ENCODE data around the gene ERBB4.
A peak's percentile ranks its signal among the peaks of the same experiment; 100 is the strongest.

Gene ERBB4

DNA sequence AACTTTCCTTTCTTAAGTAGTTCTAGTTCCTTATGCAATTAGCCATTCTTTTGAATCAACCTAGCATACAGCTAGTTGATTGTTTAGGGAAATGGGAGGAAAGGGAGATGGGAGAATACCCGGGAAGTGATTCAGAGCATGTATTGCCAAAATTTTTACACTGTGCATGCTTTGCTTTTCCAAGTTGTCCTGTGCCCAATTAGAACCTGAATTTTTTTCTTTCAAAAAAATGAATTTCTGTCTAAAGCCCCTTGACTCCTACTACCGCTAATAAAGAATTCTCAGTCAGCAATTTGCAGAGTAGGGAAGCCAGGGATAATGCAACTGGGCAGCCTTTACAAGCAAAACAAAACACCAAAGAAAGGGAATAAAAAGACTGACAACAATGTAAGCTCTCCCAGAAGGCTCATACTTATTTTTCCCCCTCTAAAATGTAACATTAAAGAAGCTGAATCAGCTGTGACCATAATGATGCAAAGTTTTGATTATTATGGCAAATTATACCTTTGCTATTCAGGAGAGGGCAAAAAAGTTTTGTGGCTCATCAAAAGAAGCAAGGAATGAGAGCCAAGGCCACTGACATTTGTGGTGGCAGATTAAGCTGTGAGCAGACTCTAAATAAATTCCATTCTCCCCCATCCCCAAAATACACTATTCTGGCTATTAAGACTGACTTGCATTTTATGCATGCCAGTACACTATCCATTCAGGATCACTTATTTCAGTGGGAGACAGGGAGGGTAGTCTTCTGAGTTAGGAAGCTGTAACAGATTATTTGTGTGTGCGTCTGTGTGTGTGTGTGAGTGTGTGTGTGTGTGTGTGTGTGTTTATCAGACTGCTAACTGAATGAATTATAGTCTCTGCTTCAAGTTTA is 174.3 kb downstream of the ERBB4 start:
- DNase-seq (ENCODE audit: low spot score): no peak
- FAIRE-seq: no peak

DNA sequence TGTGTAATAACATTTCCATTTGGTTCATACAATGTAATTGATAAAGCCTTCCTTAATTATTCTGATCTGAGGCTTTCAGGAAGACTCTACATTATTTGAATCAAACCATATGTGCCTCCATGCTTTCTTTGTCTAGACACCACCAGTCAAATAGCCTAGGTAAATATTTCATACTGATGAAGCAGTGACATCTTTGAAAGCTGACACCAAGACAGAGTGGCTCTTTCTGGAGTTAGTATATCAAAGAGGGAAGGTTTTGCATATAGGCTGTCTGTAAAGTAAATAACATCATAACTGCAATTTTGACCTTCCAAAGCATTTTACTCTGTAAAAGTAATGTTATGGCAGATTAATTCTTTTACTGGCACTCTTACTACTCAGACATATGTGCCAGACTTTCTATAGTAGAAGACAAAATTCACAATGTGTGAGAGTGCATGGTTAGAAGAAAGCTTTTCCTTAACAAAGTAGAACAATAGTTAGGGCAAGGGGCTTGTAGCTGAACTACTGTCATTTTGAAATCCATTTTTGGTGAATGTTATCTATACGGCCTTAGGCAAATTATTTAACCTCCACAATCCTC is 177.3 kb downstream of the ERBB4 start:
- DNase-seq (ENCODE audit: low spot score) (no peak), FAIRE-seq (no peak)

DNA sequence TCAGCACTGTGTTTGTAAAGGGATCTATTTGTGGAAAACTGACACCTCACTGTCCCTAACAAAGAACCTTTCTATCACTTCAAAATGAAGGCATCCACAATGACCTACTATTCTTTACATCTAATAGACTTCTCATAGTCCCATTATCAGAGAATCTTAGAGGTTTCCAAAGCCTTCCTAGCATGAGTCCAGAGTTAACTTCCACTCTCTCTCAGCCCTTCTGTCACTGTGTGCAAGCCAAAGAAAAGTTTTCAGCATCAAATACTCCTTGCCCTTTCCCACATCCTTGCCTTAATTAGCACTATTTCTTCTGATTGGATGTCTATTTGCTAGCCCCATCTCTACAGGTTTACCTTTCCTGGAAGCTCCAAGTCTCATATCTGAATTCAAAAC is 178.5 kb downstream of the ERBB4 start:
- FAIRE-seq (no peak), DNase-seq (ENCODE audit: low spot score) (no peak)

DNA sequence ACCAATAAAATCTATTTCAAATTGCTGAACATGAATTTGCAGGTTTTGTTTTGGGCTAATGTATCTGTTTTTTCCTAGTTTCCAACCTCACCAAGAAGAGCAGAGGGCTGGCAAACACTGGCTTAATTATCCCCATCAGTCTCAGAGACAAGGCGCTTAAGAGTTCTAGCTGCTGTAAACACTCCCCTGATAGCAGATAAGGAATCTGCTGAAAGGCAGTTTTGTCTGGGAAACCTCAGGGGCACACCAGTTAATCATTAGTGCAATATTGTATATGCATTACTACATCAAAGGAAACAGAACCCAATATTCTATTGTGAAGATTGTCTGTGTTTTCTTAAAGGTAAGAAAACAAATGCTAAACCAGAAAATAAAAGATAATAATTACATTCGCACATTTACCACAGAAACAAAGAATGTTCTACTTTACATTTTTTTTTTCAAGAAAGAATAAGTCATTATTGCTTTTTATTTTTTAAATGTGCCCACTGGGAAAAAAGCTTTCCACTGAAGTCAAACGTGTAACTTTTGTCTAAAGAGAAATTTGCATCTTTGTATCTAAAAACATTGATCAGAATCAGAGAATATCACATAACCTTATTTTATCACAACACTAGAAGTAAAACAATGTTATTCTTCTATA is 179.1 kb downstream of the ERBB4 start:
- DNase-seq (ENCODE audit: low spot score) (no peak), FAIRE-seq (no peak)

DNA sequence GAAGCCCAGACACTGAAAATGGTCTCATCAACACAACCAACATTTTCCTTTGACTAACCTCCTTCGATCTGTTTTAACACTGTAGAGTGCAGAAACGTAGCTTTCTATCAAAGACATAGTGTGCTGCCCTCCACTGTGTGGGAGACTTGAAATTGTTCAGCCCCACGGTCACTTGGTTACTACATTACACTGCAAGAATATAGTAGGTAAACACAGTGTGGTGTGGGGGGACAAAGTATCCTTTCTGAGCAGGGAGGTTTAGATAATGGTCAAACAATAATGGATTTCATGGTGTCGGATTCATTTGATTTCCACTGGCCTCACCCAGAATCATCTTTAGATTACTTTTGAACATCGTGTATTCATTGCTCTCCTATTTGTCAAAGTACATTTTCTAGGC is 181.0 kb downstream of the ERBB4 start:
- DNase-seq (ENCODE audit: low spot score) (no peak), FAIRE-seq (no peak)

DNA sequence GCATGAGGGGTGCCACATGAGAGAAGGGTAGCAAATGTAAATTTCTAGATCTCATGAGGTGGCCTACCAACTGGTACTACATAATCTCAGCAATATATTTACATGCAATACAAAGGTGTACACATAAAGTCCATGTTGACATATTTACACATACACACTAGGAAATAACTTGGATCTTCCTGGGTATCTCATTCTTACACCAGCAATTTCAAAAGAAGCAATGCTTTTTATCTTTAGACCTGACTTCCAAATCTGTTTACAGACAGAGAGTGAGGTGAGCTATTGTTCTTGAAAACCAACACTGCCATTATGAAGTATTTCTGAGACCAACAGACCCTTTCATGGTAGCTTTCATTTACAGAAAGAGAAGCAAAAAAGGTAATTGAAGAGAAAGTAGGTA is 184.2 kb downstream of the ERBB4 start:
- no peak for FAIRE-seq

DNA sequence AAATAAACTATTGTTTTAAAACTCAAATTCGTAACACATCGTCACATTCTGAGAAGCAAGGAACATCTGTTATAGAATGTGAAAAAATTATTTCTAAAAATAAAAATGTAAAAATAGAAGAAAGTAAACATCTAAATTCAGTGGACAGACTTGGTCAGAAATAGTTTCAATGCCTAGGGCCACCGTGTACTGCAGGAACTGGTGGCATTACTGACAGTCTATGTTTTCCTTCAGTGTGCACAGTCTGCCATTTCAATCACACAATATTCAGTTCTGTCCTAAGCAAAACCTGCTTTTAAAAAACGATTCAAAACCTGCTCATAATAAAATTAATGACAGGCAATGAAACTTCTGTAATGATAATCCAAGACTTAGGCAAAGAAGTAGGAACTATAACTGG is 190.1 kb downstream of the ERBB4 start:
- no peak for FAIRE-seq
- no peak for DNase-seq (ENCODE audit: low spot score)

More for the DNA sequence above, 184.2 kb downstream of the ERBB4 start:
- no peak for DNase-seq (ENCODE audit: low spot score)

DNA sequence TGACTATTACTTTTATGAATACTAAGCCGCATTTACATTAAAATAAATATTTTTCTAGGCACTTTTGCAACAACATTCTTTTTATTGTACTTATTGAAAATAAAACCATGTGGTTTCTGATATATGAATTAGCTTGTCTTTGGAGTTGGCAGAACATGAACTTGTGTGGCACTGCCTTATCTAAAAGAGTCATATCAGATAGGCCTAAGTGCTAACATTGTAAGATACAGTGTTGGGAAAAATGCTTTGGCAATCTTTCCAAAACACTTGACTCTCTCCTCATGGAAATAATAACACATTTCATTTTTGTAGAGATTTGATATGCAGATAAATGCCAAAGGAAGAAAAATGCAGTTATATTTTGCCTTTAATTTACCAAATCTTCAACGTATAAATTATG is 191.7 kb downstream of the ERBB4 start:
- FAIRE-seq (no peak), DNase-seq (ENCODE audit: low spot score) (no peak)

DNA sequence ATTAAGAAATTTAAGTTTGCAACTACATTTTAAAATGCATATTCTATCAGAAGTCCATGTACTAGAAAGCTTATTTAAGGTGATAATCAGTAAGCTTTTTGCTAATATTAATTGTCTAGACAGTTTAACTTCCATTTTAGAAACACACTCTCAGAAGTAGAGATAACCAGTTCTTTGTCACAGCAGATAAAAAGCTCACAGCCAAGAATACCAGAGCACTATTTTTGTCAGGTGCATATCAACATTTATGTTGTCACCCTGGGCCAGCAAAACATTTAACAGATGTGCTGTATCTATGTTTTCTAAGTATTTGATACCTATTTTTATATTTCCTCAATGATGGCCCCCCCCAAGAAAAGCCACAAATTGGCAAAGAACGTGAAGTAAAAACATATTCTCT is 192.6 kb downstream of the ERBB4 start:
- DNase-seq (ENCODE audit: low spot score): no peak
- FAIRE-seq: no peak

DNA sequence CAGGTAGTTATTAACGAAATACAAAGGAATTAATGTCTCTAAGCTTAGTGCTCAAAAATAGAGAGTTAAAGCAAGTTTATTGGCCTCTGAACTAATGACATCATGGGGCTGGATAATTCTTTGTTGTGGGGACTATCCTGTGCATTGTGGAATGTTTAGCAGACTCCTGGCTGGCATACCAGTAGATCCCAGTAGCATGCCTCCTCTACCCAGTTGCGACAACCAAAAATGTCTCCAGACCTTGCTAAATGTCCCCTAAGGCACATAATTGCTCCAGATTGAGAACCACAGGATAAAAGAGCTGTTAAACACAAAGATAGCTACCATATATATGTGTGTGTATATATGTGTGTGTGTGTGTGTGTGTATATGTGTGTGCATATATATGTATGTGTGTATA is 194.5 kb downstream of the ERBB4 start:
- DNase-seq (ENCODE audit: low spot score) (no peak), FAIRE-seq (no peak)

DNA sequence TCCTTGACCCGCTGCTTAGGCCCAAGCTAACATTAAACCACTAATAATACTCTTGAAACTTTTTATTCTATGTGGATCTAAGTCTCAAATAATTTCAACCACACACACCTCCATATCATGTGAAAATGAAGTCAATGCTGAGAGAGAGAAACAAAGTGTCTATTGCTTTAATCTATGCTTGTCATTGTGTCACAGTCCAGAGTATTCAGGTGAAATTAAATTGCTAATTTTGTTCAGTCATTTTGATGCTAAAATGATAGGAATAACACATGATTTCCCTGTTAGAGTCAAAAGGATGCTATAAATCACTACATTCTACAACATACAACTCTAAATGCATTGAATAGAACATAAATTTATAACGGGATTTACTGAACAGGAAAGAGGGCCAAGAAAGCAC is 195.4 kb downstream of the ERBB4 start:
- DNase-seq (ENCODE audit: low spot score): no peak
- no peak for FAIRE-seq

DNA sequence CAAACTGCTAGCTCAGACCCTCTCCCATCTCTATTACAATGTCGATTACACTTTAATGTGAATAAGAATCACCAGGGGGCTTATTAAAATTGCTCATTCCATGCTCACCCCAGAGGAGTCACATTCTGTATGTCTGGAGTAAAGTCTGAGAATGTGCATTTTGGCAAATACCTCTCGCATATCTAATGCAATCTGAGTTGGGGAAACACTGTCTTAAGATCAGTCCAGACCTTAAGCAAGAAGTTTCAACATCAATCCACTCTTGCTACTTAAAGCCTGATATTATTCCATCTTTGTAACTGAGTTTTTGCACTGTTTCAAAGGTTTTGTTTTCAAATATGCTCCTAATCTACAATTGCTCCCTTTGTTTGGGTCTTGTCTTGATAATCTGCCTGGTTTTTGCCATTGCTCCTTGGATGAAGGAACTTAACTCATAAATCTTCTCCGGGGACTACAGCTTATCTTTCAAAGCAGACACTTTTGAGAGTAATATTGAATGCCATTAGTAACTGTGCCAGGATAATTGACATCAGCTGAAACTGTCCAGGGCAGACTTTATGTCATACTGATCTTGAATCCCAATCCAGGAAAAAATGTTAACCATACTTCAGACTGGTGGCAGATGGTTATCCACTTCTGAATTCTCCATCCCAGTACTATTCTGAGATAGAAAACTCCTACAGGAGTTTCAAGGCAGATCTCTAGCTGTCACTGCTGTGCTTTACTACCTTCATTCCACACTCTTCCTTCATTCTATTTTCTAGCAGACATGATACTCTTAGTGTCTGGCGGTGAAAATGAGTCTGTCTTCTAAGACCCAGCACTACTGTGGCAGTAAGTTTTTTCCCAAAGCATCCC is 200.9 kb downstream of the ERBB4 start:
- FAIRE-seq: no peak
- DNase-seq (ENCODE audit: low spot score): no peak

DNA sequence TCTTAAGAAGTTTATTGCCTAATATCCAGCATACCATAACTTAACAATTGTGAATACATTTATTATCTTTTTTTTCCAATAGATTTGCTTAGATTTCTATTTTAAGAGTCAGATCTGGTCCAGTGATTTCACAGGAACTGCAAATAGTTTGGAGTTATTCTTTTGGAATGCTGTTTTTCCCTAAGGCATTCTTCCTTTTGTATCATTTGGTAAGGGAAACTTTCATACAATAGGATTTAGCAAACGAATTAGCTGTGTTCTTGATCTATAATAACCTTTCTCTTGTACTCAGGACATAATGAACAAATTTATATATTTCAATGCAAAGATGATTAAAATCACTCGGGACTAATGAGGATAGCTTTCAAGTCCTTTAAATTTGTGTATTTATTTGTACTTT is 201.6 kb downstream of the ERBB4 start:
- FAIRE-seq: no peak
- no peak for DNase-seq (ENCODE audit: low spot score)

DNA sequence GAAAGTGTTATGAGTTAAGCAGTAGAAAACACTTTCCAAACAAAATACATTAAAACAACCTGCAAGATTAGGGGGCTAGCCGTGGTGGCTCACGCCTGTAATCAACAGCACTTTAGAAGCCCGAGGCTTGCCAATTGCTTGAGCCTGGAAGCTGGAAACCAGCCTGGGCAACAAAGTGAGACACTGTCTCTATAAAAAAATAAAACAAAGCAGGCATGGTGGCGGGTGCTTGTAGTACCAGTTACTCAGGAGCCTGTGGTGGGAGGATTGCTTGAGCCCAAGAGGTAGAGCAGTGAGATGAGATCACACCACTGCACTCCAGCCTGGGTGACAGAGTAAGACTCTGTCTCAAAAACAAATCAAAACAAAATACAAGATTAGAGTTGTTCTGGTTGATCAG is 208.3 kb downstream of the ERBB4 start:
- FAIRE-seq: no peak
- no peak for DNase-seq (ENCODE audit: low spot score)

DNA sequence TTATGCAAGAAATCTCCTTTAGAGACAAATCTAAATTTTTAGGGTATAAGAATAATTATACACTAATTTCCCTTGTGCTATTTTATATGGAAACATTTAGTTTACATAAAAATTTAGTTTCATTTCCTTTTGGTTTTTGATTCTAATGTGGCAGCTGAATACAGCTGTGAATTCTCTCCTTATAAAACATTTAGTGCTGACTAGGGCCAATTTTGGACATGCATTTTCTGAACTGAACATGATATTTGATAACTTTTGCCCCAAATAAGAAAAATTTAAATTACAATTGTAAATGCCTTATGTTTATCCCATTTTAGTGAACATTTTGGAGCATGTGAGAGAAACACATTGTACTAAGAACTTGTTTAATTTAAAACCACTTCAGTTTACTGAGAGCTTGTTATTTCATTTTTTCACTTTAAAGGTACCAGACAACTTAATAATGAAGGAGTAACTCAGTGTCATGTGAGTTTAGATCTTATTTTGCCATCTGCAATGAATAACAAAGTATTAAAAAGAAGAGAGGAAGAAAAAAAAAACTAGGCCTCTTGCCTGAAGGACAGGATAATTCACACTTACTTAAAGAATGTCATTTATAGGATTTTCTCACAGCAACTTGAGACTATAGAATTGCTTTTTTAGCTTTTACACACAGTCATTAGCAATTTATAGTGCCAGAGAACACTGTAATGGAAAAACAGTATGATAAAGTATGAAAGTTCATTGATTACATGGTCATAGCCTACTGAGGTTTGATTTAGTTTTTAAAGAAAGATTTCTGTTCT is 209.7 kb downstream of the ERBB4 start:
- DNase-seq (ENCODE audit: low spot score) (no peak), FAIRE-seq (no peak)

DNA sequence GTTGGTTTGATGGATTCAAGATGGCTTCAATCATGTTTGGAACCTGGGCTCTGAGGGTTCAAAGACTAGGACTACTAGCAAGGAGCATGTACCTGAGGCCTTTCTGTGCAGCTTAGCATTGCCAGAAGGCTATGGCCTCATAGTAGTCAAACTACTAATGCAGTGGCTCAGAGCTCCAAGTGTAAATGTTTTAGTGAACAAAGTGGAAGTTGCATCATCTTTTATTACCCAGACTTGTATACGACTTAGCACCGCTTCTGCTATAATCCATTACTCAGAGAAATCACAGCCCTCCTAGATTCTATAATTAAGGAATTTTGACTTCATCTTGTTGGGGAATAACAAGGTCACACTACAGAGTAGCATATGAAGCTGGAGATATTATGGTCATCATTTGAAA is 210.5 kb downstream of the ERBB4 start:
- DNase-seq (ENCODE audit: low spot score) (no peak), FAIRE-seq (no peak)

DNA sequence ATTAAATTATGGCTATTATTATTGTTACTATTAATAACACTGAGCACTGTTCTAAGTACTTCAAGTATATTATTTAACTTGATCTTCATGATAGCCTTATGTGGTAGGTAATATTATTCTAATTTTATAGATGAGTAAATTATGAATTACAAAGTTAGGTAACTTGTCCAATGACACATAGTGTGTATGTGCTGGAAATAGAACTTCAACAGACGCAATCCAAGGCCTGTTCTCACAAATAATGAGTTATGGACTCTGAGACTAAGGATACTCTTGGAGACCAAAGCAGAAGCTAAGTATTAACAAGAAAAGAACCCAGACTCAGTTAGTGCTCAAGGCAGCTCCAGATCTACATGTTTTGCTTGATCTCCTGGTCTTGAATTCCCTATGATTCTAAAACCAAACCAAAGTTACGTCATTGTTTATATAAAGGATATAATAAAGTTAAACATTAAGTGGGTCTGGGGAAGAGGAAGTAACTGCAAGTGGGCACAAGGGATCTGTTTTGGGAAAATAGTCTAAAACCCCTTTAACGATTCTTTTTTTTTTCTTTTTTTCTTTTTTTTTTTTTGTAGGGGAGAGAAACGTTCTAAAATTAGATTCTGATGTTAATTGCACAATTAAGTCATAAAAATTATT is 211.3 kb downstream of the ERBB4 start:
- peak; percentile 73 for FAIRE-seq
- peak; percentile 57 for DNase-seq (ENCODE audit: low spot score)

DNA sequence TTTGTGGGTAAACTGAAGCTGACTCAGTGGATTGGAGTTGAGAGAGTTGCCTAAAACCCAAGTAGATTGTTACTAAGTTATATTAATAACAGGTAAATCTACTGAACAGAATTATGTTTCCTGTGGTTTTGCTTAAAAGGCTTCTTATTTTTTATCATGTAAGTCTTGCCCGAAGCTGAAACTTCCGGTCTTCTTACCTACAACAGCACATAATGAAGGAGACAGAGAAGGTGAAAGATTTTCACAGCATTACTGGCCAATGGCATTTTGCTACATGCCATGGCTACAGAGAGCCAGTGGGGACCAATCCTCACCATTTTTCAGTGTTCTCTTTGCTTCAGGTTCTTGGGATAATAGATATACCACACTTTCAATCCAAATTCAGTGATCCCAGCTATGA is 220.0 kb downstream of the ERBB4 start:
- FAIRE-seq: no peak

DNA sequence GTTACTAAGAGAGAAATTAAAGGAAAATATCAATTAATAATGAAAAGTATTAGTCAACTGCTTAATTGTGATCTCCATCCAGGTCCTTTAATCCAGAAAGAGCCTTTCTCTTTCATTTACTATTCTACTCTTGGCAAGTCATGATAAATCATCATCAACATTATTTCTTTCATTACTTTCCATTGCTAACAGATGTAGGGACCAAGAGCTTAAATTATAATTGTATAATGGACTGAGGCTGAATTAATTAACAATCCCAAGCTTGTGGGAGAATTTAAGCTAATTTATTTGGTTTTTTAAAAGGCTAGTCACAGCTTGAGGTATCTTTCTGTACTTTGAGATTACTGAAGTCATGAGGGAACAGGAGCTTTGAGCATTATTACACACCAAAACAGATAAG is 223.9 kb downstream of the ERBB4 start:
- DNase-seq (ENCODE audit: low spot score) (no peak), FAIRE-seq (no peak)

More for the DNA sequence above, 220.0 kb downstream of the ERBB4 start:
- no peak for DNase-seq (ENCODE audit: low spot score)

DNA sequence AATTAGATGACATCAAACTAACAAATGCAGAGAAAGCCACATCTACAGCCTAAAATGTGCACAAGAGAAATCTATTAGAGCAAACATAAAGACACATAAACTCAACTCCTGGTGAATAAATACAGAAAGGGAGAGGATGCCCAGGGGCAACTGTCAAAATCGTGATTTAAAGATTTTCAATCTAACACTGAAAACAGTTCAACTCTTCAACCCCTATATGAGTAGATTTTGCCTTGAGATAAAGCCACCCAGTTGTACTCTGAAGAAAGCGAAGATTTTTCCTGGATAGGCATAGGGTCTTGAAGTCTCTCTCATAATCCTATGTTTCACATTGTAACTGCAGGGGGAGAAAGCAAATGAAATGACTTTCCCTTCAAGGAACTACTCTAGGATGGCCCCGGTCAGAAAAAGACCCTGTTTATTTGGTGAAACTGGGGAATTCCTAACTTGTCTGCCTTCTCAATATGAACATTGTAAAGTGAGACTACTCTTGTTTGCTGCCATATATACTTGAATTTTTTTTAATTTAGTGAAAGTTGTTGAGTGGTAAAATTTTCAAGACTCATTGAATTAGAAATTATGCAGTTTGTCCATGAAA is 226.7 kb downstream of the ERBB4 start:
- DNase-seq (ENCODE audit: low spot score): no peak
- no peak for FAIRE-seq
